Heart right ventricle (tissue), 16 donors: ENCODE measurements around the gene MAGI2. TPM values are rescaled to one million over a fixed set of nuclear protein-coding genes. Genes with fewer than 3 reads are reported as not detected.

Source experiments
- ATAC-seq, 8 donors: fragments of 200-7000 bp; cut with Tn5 transposase; one replicate each; pipeline ENCODE4 v1.9.1; 2020; ENCODE audit warnings: mild to moderate bottlenecking in 8 of 8, moderate library complexity in 8 of 8, moderate number of reproducible peaks in 1 of 8
- DNase-seq, 2 donors: peaks; one replicate each; pipeline ENCODE4 v3.0.0-alpha.2; 2020
- H3K27ac ChIP-seq, 10 donors: fragments of 200-600 bp; sonication (generic) in 2 of 10; one replicate each; pipeline versions ENCODE4 v1.5.0 to v1.8.0; 2020 to 2022; ENCODE audit warnings: mild to moderate bottlenecking in 3 of 10
- H3K27me3 ChIP-seq, 7 donors: fragments of 200-600 bp; one replicate each; pipeline ENCODE4 v1.8.0; 2021 to 2022; ENCODE audit warnings: mild to moderate bottlenecking in 2 of 7
- H3K36me3 ChIP-seq, 9 donors: fragments of 200-600 bp; sonication (generic) in 1 of 9; one replicate each; pipeline versions ENCODE4 v1.5.0 to v1.8.0; 2020 to 2022; ENCODE audit warnings: mild to moderate bottlenecking in 2 of 9
- H3K4me1 ChIP-seq, 9 donors: fragments of 200-600 bp; sonication (generic) in 1 of 9; one replicate each; pipeline versions ENCODE4 v1.5.0 to v1.8.0; 2020 to 2022; ENCODE audit warnings: mild to moderate bottlenecking in 4 of 9
- H3K4me3 ChIP-seq, 10 donors: fragments of 200-600 bp; sonication (generic) in 2 of 10; one replicate each; pipeline versions ENCODE4 v1.5.0 to v1.8.0; 2020 to 2022; ENCODE audit warnings: mild to moderate bottlenecking in 7 of 10, moderate library complexity in 2 of 10
- H3K9me3 ChIP-seq, 11 donors: fragments of 200-600 bp in 10 of 11; sonication (generic) in 2 of 11; one replicate each; pipeline versions ENCODE4 v1.5.0 to v1.8.0; 2013 to 2022; ENCODE audit warnings: mild to moderate bottlenecking in 2 of 11, control low read depth in 1 of 11, moderate library complexity in 1 of 11
- CTCF ChIP-seq, 9 donors: fragments of 200-600 bp; sonication (generic) in 2 of 9; IDR thresholded peaks; one replicate each; pipeline versions ENCODE4 v1.5.0 to v1.8.0; 2021 to 2022; ENCODE audit warnings: antibody characterized with exemption in 9 of 9, mild to moderate bottlenecking in 5 of 9, moderate library complexity in 1 of 9
- WGBS, 2 donors: extraction: QIAGEN DNeasy Blood & Tissue Kit; methylation state at CpG; one replicate each; pipeline ENCODE4 v1.1.7; 2013; ENCODE audit warnings: inconsistent platforms in 1 of 2; 5-methylcytosine and 5-hydroxymethylcytosine counted together
- intact Hi-C, 10 donors: fragments of 100-400 bp; cut with DNase I; formaldehyde crosslinking; loops; one replicate each; pipeline versions ENCODE4 v1.11.1 to v1.14.2; 2022
- polyA plus RNA-seq, 2 donors: library from polyadenylated mRNA; stranded (reverse); fragments of 200-250 nt; gene quantifications; one replicate each; pipeline ENCODE4 v1.2.3, GENCODE V29; 2013
- total RNA-seq, 10 donors: library from RNA; stranded (reverse); fragmentation: NEBNext Ultra II Directional in 3 of 10; extraction: Animal tissue kit (Norgen Biotek cat#: 25700) in 3 of 10; gene quantifications; one replicate each; pipeline versions ENCODE4 v1.2.1 to v1.2.4, GENCODE V29; 2021 to 2023
- donor health status: Arrhythmogenic right ventricular cardiomyopathy.
- donor health status: ischemic (EF 13 %, LVEDD 7.1; RV severe dilation, severe dysfunction).
- donor health status: healthy with polysubstance abuse.
- donor health status: DM: no; HTN: yes; CAD: no.
- donor health status: DM: no; HTN: no; CAD: no.
- donor health status: ischemic (EF 25% LVEDD 6.9; RV normal size, moderate dysfunction).
- donor health status: ischemic (EF 25% LVEDD 5.7; RV mildly dilated, moderate dysfunction).
- donor health status: healthy.
- donor health status: DM: yes; HTN: yes; CAD: no.
- donor health status: Ischemic cardiomyopathy.
- donor health status: ischemic (EF 35%, LVEDD 5.7; RV mildly dilated, moderate dysfunction).
- donor health status: nonischemic (EF 11% LVEDD 7.7; RV severe dilation, severe dysfunction).
- donor health status: DM: yes; HTN: yes; CAD: no.
- donor health status: PGD.
- donor health status: ischemic (EF 29% LVEDD 5.4; RV normal size, mild dysfunction).
- donor health status: nonischemic (EF 23%, LVEDD 6.1; RV moderate dilation, normal function).

Gene MAGI2
- total and polyA plus RNA-seq, 12 donors = 0.83 to 6.0 (median 4.1) TPM

GRCh38 chr7:79412915-79413314, 40.6 kb downstream of the MAGI2 start:
- ATAC-seq = no peak
- Histone ChIP-seq H3K27me3 (no peaks in the 10 kb centered on the region), H3K4me1 (peaks cover 0 to 15% (median 0%) of the 10 kb centered on the region in 9 donors), H3K4me3 (no peak overlapping the region), H3K9me3 (no peaks in the 10 kb centered on the region), H3K36me3 (no peaks in the 10 kb centered on the region), H3K27ac (no peak overlapping the region)
- WGBS, 2 donors = 71 to 73% methylated on average over 2 of the region's 2 CpGs
- TF ChIP-seq CTCF (IDR thresholded peaks at IDR 0.05) = no peak
- DNase-seq = no peak
- intact Hi-C loops = no loop called here

GRCh38 chr7:79412438-79412837, 41.0 kb downstream of the MAGI2 start:
- no peaks in the 10 kb centered on the region for H3K27me3 ChIP-seq
- H3K4me3 ChIP-seq = no peak overlapping the region
- H3K27ac ChIP-seq = no peak overlapping the region
- ATAC-seq (no peak), DNase-seq (no peak)
- no peak for TF ChIP-seq CTCF (IDR thresholded peaks at IDR 0.05)
- peaks cover 0 to 20% (median 0%) of the 10 kb centered on the region in 9 donors for H3K4me1 ChIP-seq
- no peaks in the 10 kb centered on the region for H3K9me3 ChIP-seq
- 91 to 95% methylated on average over 3 of the region's 3 CpGs for WGBS, 2 donors
- no peaks in the 10 kb centered on the region for H3K36me3 ChIP-seq
- intact Hi-C loops = no loop called here

- H3K9me3 ChIP-seq = no peaks in the 10 kb centered on the region
- no peak overlapping the region for H3K27ac ChIP-seq
- ATAC-seq (no peak), DNase-seq (no peak)
- H3K4me1 ChIP-seq = peaks cover 0 to 36% (median 9%) of the 10 kb centered on the region in 9 donors
- H3K4me3 ChIP-seq = no peak overlapping the region
- TF ChIP-seq CTCF (IDR thresholded peaks at IDR 0.05) = no peak
- no peaks in the 10 kb centered on the region for H3K36me3 ChIP-seq
- intact Hi-C loops = no loop called here
- no peaks in the 10 kb centered on the region for H3K27me3 ChIP-seq
These were observed 43.1 kb downstream of the MAGI2 start for GRCh38 chr7:79410345-79410744.

GRCh38 chr7:79407351-79407750, 46.1 kb downstream of the MAGI2 start:
- Histone ChIP-seq H3K36me3 (no peaks in the 10 kb centered on the region), H3K27me3 (no peaks in the 10 kb centered on the region), H3K27ac (no peak overlapping the region), H3K4me1 (peaks cover 0 to 45% (median 17%) of the 10 kb centered on the region in 9 donors), H3K4me3 (no peak overlapping the region), H3K9me3 (no peaks in the 10 kb centered on the region)
- intact Hi-C loops = loop anchor here in 2 of 10 donors (5.0 to 10.0 kb wide), 2 partner anchors 45 to 47 kb away; partner anchors contain the start of gene MAGI2 (in 2 of the 2)
- WGBS, 2 donors = 62 to 65% methylated on average over 2 of the region's 2 CpGs
- no peak for ATAC-seq
- no peak for TF ChIP-seq CTCF (IDR thresholded peaks at IDR 0.05)
- DNase-seq = no peak
